ENCODE data around the gene HHIPL1. TPM values are rescaled to one million over a fixed set of nuclear protein-coding genes. Genes with fewer than 3 reads are reported as not detected.

HHIPL1 gene
- total RNA-seq, 4 donors from 2014 or later: 0.07 to 0.82 (median 0.14) TPM

GRCh38 chr14:99671235-99672224 lies 26.6 kb downstream of the HHIPL1 start:
- ATAC-seq (no peak), DNase-seq (no peak)
- in situ Hi-C loops (cut with MboI; ENCODE audit: low sequenced_read_pairs in 4 of 4) (no loop called here), intact Hi-C loops (cut with DNase I; ENCODE audit: low total_unique reads) (no loop called here)
- Histone ChIP-seq H3K27me3 (no peaks in the 10 kb centered on the region), H3K27ac (no peak overlapping the region), H3K9me3 (no peaks in the 10 kb centered on the region), H3K36me3 (no peaks in the 10 kb centered on the region), H3K4me3 (no peak overlapping the region), H3K4me1 (no peaks in the 10 kb centered on the region)
- TF ChIP-seq CTCF (IDR thresholded peaks at IDR 0.05 in 4 of 5, conservative IDR thresholded peaks at IDR 0.05 in 1 of 5) (no peak), POLR2A (IDR thresholded peaks at IDR 0.05) (no peak)

- TF ChIP-seq POLR2A (IDR thresholded peaks at IDR 0.05): no peak
- no peak for TF ChIP-seq CTCF (IDR thresholded peaks at IDR 0.05 in 4 of 5, conservative IDR thresholded peaks at IDR 0.05 in 1 of 5)
- no peaks in the 10 kb centered on the region for H3K4me1 ChIP-seq
- DNase-seq (no peak), ATAC-seq (no peak)
- H3K36me3 ChIP-seq: no peaks in the 10 kb centered on the region
- in situ Hi-C loops (cut with MboI; ENCODE audit: low sequenced_read_pairs in 4 of 4) (no loop called here), intact Hi-C loops (cut with DNase I; ENCODE audit: low total_unique reads) (no loop called here)
- no peaks in the 10 kb centered on the region for H3K9me3 ChIP-seq
- H3K27me3 ChIP-seq: no peaks in the 10 kb centered on the region
- H3K27ac ChIP-seq: no peak overlapping the region
- H3K4me3 ChIP-seq: no peak overlapping the region
Measured at GRCh38 chr14:99672506-99673304, 27.8 kb downstream of the HHIPL1 start.

GRCh38 chr14:99673305-99674063 lies 28.6 kb downstream of the HHIPL1 start:
- DNase-seq: no peak
- in situ Hi-C loops (cut with MboI; ENCODE audit: low sequenced_read_pairs in 4 of 4): no loop called here
- intact Hi-C loops (cut with DNase I; ENCODE audit: low total_unique reads): no loop called here
- no peak for ATAC-seq
- TF ChIP-seq CTCF (IDR thresholded peaks at IDR 0.05 in 4 of 5, conservative IDR thresholded peaks at IDR 0.05 in 1 of 5) (no peak), POLR2A (IDR thresholded peaks at IDR 0.05) (no peak)
- Histone ChIP-seq H3K27me3 (no peaks in the 10 kb centered on the region), H3K9me3 (no peaks in the 10 kb centered on the region), H3K4me1 (no peaks in the 10 kb centered on the region), H3K4me3 (no peak overlapping the region), H3K27ac (no peak overlapping the region), H3K36me3 (no peaks in the 10 kb centered on the region)

GRCh38 chr14:99674064-99674650 lies 29.2 kb downstream of the HHIPL1 start:
- intact Hi-C loops (cut with DNase I; ENCODE audit: low total_unique reads): no loop called here
- no peaks in the 10 kb centered on the region for H3K27me3 ChIP-seq

More at GRCh38 chr14:99674064-99674650, 29.2 kb downstream of the HHIPL1 start:
- TF ChIP-seq POLR2A (IDR thresholded peaks at IDR 0.05): no peak
- TF ChIP-seq CTCF (IDR thresholded peaks at IDR 0.05 in 4 of 5, conservative IDR thresholded peaks at IDR 0.05 in 1 of 5): no peak
- H3K9me3 ChIP-seq: no peaks in the 10 kb centered on the region
- no peak for DNase-seq
- H3K27ac ChIP-seq: no peak overlapping the region
- no peaks in the 10 kb centered on the region for H3K4me1 ChIP-seq
- no peak overlapping the region for H3K4me3 ChIP-seq
- H3K36me3 ChIP-seq: no peaks in the 10 kb centered on the region
- in situ Hi-C loops (cut with MboI; ENCODE audit: low sequenced_read_pairs in 4 of 4): no loop called here
- no peak for ATAC-seq
